NCI-H1092 (cell line): Measurements from ENCODE around the gene PRELID1.
A peak's percentile ranks its signal among the peaks of the same experiment; 100 is the strongest.

Source experiments
- DNase-seq: peaks from one replicate; lab custom pipeline; 2025; lab: John Stamatoyannopoulos, UW

The PRELID1 gene

DNA sequence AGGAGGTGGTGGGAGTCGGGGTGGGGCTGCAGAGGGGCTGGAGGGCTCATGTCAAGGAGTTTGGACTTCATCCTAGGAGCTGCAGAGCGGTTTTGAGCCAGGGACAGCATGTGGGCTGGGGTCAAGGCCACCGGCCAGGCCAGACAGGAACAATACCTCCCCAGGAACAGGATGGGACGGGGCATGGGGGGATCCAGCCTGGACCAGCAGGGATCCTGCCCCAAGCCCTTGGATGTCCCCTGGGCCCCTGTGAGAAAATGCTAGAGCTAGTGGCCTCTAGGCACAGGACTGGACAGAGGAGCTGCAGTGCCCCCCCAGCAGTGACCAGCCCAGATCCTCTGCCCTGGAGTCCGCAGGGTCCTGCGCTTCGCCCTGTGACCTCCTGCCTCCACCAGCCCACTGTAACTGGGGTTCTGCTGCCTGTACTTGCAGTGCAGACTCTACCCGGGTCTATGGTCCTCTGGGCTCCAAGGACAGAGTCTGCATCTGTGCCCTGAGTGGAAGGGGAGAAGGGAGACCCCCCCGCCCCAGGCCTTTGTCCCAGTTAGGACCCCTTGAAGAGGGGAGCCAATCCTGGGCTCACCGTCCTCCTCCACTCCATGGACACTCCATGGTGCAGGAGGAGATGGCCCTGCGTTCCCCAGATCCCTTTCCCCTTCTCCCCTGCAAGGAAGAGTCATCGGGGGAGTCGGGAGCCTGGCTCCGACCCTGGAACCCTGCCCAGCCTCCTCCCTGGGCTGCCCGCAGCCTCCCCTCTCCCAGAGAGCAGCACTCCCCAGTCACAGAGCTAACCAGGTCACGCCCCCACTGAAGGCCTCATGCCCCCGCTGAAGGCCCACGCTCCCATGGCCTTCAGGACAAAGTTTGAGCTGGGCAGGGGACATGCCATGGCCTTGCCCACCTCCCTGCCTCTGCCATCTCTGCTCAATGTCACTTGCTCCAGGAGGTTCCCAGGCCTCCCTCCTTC lies 11.1 kb downstream of the PRELID1 start:
- DNase-seq = no peak

DNA sequence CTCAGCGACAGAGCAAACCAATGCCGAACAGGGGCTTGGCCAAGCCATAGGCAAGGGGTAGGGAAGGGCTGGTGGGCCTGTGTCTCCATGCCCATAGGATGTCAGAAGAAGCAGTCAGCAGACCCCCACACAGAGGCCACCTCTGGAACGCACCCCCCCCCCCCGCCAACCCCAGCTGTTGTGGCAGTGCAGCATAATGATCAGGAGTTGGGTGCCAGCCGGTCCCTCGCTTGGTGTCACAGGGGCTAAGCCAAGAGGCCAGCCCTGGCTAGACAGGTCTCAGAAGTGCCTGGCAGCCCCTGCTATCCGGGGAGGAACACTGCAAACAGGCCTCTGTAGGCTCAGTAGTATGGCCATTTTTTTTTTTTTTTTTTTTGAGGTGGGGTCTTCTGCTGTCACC lies 11.8 kb downstream of the PRELID1 start:
- DNase-seq = no peak

DNA sequence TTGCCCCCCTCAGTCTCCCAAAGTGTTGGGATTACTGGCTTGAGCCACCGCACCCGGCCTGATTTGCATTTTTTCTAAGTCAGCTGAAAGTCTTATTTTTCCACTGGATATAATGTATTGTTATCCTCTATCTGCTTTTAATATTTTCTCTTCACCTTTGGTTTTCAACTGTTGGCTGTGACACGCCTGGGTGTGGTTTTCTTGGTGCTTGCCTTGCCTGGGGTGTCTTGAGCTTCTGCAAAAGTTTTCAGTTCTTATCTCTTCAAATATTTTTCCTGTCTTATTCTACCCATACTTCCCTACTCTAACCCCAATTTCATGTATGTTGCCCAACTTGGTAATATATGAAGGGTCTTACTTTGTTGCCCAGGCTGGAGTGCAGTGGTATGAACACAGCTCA lies 12.4 kb downstream of the PRELID1 start:
- no peak for DNase-seq

DNA sequence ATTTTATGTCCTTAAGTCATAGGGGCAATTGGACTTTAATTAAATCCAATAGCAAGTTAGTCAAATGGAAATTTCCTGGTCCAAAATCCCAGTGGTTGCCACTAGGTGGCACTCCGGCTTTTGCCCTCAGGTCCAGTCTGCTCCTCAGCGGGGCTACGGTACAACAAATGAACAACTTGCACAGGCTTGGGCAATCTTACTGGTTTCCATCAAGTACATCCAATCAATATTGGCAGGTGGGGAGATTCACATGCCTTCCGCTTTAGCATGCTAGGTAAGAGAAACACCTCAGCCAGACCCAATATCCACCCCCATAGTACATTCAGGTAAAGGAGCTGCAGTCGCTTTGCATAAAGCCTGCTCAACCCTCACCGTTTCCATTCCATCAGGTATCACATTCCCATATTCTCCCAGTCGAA lies 14.4 kb downstream of the PRELID1 start:
- DNase-seq = peak; percentile 21

DNA sequence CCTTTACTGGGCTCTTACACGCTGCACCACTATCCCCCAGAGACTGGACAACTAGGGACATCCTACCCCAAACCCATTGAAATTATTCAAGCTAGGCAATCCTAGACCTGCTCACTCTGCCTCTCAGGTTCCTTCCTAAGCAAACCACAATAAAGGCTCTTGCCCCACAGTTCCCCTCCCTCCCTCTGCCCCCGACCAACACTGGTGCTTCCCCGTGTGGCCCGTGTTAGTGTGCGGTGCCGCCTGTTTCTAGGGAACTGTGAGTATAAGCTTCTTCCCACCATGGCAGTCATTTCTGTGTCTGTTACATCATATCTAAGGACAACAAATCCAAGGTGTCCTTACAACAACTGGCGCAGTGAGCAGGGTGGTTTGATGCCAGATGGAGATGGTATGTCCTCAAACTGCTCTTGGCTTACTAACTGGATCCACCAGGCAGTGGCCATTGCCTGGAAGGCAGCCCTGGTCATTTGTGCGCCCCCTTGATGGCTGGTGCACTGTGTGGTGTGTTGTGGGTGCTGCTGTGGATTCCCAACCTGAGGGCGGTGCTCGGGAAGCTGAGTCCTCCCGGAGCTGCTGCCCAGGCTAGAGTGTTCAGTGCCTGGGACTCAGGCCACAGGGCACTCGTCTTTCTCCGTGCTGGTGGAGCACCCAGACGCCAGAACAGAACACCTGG lies 16.5 kb downstream of the PRELID1 start:
- DNase-seq = no peak

DNA sequence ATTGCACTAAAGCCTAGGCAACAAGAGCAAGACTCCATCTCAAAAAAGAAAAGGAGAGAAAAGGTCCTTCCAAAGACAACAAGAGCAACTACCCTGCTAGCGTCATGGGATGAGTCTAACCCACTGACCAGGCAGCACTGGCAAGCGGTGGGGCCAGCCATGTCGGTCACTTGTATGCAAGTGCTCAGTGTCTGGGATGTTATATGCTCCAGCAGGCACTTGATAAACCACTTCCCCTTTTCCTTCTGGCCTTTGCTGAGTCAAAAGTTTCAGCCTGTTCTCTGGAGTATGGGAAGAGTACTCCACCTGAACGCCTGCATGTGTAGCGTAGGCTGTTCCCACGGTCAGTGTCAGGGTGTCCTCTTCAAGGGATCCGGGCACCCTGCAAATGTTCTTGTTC lies 17.3 kb downstream of the PRELID1 start:
- no peak for DNase-seq

DNA sequence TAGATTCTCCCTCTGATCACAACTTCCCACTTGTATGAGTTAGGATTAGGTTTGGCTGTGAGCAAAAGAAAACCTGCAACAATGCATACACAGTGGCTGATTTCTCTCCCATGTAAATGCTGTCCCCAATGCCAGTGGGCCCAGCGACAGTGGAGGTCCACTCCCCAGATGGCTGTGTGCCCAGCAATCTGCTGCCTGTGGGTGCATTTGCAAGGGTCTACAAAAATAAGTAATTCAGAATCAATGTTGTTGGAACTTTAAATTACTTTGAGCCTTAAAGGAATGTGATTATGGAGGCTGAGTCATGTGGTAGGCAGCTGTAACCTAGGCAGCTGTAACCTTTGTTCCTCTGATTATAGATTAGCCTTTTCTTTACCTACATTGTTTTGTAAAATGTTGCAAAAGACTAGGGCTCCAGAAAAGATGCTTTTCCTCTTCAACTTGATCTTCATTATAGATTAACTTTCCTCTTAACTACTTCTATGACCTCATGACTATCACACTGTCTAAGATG lies 22.3 kb downstream of the PRELID1 start:
- DNase-seq = no peak

DNA sequence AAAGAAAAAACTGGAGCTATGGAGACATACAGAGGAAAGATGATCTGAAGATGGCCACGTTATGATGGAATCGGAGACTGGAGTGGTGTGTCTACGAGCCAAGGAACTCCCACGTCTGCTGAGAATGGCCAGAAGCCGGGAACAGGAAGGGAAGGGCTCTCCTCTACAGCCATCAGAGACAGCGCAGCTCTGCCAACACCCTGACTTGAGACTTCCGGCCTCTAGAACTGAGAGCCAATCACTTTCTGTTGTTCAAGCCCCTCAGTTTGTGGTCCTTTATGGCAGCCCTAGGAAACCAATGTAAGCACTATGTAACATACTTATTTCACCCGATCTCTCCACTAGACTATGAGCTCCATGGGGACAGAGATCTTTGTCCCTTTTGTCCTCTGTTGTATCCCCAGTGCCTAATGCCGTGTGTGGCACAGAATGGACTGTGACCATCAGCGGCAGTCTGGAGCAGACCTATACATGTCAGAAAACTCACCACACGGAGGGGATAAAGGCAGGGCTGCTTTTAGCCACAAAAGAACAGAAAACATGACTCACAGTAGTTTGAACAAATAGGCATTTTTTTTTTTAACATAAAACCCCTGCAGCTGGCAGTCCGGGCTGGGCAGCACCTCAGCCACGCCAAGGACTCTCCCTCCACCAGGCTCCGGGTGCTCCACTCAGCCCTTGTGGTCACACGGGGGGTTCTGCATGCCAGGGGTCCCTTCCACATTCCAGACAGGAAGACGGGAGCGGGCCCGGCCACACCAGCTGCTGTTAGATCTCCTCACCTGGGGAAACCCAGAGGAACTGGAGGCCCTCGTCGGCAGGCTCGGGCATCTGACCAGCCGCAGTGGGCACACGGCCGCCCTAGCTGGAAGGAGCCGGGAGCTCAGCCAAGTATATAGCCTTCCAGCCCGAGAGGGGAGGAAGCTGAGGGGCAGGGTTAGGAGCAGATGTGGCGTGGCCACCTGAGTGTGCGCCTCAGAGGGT lies 24.2 kb downstream of the PRELID1 start:
- DNase-seq = no peak

DNA sequence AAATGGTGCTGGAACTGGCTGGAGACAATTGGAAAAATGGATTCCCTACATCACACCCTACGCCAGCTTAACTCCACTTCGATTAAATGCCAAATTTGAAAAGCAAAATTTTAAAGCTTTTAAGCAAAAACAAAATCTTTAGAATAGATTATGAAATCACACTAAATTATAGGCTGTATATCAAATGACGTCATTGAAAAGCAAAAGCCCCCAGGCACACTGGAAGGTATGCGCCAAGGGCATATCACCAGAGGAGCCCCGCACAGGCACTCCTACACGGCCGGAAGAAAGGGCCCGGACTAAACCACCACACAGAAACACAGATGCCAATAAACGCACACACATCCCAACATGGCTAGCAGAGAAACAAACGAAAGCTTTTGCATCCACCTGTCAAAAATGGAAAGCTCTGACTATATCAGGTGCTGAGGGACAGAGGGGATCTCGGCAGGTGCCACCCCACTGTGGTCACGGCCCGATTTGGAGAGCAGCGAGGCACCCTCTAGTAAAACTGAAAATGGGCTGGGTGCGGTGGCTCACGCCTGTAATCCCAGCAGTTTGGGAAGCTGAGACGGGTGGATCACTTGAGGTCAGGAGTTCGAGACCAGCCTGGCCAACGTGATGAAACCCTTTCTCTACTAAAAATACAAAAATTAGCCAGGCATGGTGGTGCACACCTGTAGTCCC lies 25.1 kb downstream of the PRELID1 start:
- DNase-seq = no peak

DNA sequence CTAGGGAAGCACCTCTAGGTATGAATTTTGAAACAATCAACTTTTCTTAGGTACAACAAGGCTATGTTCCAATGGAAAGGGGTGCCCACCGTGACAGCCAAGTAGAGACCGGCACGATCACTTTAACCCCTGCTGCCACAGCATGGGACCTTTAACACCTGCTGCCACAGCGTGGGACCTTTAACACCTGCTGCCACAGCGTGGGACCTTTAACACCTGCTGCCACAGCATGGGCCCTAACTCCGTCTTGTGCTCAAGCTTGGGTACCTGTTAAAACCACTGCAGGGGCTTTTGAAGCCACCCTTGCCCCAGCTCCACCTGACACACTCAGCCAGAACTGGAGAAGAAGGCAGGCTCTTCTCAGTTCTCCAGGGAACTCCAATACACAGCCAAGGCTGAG lies 26.3 kb downstream of the PRELID1 start:
- DNase-seq = no peak

DNA sequence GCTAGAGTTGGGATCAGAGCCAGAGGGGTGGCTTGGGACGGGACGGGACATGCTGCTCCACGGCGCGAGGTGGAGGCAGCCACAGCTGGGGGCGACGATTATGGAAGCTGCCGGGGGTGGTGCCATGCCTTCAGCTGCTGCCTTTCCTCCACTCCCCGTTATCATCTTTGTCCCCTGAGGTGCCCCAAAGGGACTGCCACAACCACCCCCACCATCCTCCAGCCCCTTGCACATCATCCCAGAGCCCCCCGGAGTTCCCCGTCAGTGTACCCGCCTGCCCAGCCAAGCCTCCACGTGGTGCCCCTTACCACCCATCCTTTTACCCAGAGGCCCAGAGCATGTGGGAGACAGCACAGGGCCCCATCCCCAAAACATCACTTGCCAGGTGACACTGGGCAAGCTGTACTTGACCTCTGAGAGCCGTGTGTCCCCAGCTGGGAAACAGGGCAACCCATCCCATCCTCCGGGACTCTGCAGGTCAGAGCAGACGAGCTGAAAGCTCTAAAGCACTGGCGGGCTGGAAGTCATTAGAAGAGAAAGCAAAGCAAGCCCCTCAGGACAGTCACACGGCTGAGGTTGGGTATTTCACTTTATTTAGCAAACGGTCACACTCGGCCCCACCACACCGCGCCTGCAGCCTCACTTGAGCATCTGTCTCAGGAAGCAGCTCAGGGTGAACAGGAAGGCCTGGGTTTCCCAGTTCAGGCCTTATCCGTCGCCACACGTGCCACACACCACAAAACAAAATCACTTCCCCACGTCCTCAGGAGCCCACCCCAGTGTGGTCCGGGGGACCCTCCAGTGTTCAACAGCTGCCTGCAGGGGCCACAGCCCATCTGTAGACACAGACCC lies 27.6 kb downstream of the PRELID1 start:
- no peak for DNase-seq

DNA sequence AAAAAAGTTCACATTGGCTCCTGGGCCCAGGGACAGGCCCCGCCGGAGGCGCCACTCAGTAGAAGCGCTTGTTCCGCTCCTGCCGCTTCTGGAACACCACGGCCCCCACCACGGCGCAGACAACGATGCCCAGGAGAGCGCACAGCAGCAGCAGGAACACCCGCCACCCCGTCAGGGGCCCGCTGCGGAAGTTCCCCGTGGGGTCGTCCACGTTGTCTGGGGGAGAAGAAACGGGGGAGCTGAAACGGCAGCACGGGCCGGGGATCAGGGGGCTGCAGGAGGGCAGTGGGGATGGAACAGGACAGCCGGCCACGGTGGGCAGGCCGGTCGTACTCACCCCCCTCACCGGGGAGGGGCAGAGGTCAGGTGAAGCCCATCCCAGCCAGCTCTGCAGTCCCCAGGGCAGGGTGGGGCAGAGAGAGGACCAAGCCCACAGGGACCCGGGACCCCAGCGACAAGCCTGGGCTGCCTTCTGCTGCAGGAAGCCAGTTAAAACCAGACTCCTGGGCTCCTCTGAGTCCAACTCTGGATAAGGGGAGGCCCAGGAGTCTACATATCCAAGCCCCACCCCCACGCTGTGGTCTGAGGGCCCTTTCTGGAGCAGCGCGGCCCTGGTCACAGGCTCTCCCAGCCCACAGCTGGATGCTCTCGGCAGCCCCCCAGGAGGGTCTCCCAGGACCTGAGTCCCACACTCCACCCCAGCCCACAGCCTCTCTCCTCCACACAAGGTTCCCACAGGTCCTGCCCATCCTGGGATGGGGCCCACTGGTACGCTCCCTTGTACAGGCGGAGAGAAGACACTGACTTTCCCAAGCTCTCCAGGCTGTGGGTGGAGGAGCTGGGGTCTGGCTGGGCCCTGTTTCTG lies 28.7 kb downstream of the PRELID1 start:
- no peak for DNase-seq

DNA sequence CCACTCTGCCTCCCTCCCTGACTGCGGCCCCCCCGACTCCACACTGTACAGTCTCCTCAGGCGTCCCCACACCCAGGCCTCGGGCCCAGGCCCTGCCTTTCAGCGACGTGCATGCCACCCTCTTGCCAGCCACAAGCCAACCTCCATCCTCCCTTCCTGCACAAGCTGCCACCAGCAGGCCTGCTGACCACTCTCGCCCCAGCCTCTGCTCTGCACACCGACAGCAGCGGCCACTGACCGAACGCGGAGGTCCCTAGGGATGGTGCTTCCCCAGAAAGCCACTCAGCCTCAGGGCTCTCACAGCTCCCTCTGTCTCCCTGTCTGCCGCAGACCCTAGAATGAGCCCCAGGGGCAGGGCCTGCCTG lies 29.3 kb downstream of the PRELID1 start:
- DNase-seq = no peak

DNA sequence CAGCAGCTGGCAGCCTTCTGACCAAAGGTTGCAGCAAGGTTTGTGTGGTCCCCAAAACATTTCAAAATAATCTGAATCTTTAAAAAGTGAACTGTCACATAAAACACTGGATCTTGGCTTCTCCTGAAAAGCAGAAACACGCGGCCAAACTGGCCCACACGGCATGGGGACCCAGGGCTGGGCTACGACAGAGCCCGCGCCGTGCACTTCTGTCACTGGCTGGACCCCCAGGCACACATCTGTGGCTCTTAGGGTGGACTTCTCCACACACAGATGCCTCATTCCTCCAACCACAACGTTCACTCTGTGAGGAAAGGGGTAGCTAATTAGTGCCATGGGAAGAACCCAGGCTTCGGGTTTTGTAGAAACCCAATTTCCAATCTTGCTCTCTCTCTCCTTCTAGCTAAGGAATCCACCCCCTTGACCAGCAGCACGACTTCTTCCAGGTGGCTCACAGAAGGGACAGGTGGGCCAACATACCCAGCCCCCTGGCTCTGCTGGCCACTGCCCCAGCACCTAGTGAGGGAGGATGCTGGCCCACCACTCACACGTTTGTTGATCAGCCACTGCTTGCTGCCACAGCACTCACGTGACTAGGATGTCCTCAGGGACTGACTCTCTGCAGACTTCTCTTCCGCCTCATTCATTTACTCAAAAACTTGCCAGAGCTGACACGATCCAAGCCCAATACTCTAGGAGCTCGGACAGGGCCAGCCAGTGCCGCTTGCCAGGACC lies 30.0 kb downstream of the PRELID1 start:
- DNase-seq = no peak

DNA sequence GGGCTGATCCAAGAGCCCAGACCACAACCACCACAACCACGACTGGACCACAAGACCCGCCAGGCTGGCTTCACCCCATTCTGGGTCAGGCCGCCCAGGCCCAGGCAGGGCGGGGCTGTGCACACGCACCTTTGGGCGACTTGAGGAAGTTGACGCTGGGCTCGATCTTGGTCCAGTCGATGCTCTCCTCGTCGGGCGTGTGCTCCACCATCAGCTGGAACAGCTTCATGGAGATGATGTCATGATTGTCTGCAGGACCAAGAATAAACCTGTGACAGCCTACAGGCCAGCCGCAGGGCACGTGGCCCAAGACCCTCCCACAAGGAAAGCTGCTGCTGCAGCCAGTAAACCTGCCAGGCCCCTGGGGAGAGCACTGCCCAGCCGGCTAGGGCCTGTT lies 30.6 kb downstream of the PRELID1 start:
- no peak for DNase-seq

DNA sequence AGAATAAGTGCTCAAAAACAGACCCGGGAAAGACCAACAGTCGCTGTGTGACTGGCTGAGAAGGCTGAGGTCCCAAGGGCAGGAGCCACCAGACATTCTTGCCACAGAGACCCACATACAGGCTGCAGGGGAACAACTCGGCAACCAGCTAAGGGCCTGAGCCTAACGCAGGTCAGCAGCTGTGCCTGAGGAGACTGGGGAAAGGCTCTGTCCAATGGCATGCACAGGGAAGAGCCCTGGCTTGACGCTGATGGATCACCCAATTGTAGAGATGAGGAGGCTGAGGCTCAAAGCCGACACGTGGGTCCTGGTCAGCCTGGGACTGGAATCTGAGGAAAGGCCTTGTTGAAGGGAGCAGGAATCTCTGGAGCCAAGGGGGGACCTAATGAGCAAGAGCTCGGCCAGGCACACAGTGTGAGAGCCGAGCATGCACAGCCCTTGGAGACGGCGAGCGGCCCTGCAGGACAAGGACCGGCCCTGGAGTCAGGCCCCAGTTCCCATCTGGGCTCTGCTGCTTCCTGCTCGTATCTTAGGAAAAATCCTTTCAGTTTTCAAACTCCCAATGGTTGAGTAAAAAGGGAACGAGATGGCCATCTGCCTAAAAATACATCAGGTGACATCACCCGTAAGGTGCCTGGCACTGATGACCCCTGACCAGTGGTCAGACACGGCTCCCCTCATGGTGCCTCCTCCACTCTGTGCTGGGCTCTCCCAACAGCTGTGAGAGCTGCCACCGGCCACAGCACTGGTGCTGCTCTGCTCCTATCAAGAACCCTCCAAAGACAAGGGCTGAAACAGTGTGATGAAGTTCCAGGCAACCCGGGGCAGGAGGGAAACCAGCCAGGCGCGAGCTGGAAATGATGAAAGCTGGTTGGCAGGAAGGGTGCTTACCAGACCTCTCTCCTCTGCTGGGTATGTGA lies 31.4 kb downstream of the PRELID1 start:
- no peak for DNase-seq

DNA sequence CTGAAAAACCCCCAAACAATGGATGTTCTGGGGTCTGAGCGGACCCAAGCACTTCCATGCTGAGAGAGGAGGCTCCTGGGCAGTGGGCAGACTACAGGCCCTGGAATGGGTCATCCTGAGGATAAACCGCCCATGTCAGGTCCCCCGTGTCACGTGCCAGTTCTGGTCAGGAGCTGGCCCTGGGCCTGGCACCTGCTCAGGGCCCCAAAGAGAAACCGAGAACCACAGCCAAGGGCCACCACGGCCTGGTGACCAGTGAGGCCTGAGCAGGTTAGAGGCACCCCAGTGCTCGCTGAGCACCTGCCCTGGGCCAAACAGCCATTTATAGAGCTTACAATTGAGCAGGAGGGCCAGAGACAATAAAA lies 32.1 kb downstream of the PRELID1 start:
- no peak for DNase-seq

DNA sequence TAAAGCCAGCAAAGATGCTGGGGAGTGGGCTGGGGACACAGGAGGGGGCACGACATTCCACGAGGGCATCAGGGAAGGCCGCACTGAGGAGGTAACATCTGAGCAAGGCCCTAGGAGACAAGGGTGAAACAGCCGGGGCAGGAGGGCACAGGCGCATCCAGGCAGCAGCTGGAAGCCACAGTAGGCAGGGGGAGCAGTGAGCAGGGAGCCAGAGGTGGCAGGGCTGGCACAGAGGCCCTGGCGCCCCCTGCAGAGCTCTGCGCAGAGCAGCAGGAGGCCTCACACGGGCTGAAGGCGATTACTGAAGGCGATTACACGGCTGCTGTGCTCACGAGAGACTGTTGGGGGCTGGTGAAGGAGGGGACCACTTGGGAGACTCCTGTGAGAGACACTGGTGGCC lies 32.5 kb downstream of the PRELID1 start:
- DNase-seq = no peak
